GM18526 (cell line): ENCODE data around the gene LBX2.
A peak's percentile ranks its signal among the peaks of the same experiment; 100 is the strongest.

Experiments
- POLR2A ChIP-seq: IDR thresholded peaks from 3 replicates; pipeline ENCODE4 v1.6.1; 2011; ENCODE audit not compliant: insufficient read length; ENCODE audit errors: extremely low read depth

Gene LBX2

GRCh38 chr2:74503506-74504475, 4.4 kb upstream of the LBX2 start:
- no peak for TF ChIP-seq POLR2A

- peak; percentile 65 for TF ChIP-seq POLR2A
Observed at GRCh38 chr2:74502720-74503505, 3.5 kb upstream of the LBX2 start.

GRCh38 chr2:74502147-74502719, 2.8 kb upstream of the LBX2 start:
- TF ChIP-seq POLR2A = no peak

- no peak for TF ChIP-seq POLR2A
Observed at GRCh38 chr2:74501335-74502071, 2.1 kb upstream of the LBX2 start.

- TF ChIP-seq POLR2A = no peak
Observed at GRCh38 chr2:74500578-74500946, 1.2 kb upstream of the LBX2 start.

- TF ChIP-seq POLR2A = no peak
Observed at GRCh38 chr2:74499940-74500577, 656 bp upstream of the LBX2 start.

- TF ChIP-seq POLR2A = no peak
Observed at GRCh38 chr2:74498500-74499266, 720 bp downstream of the LBX2 start.

GRCh38 chr2:74497777-74498499, 1.5 kb downstream of the LBX2 start:
- peak; percentile 38 for TF ChIP-seq POLR2A

- no peak for TF ChIP-seq POLR2A
Observed at GRCh38 chr2:74496997-74497776, 2.2 kb downstream of the LBX2 start.

- no peak for TF ChIP-seq POLR2A
Observed at GRCh38 chr2:74495440-74495839, 4.0 kb downstream of the LBX2 start.

- no peak for TF ChIP-seq POLR2A
Observed at GRCh38 chr2:74493546-74493945, 5.9 kb downstream of the LBX2 start.

GRCh38 chr2:74491648-74492544, 7.5 kb downstream of the LBX2 start:
- no peak for TF ChIP-seq POLR2A

- no peak for TF ChIP-seq POLR2A
Observed at GRCh38 chr2:74489906-74490305, 9.5 kb downstream of the LBX2 start.
